GM23338 (cell line): ENCODE measurements around the gene IGSF22. TPM values are rescaled to one million over a fixed set of nuclear protein-coding genes. Genes with fewer than 3 reads are reported as not detected.

Source experiments
- ATAC-seq: fragments of 200-7000 bp; cut with Tn5 transposase; 3 replicates; pipeline ENCODE4 v1.9.1; 2020
- DNase-seq: peaks from one replicate; pipeline ENCODE4 v3.0.0-alpha.2; 2015; ENCODE audit warnings: low spot score
- H2AFZ ChIP-seq: fragments of 200-600 bp; sonication (generic); 2 replicates; pipeline ENCODE4 v1.8.0; 2016; ENCODE audit warnings: antibody characterized with exemption, mild to moderate bottlenecking, moderate library complexity
- H3F3A ChIP-seq: fragments of 200-600 bp; sonication (generic); replicated peaks from 2 replicates; pipeline ENCODE4 v1.8.0; 2017; ENCODE audit warnings: antibody characterized with exemption, mixed run types, low read depth
- H3K27ac ChIP-seq: fragments of 200-600 bp; sonication (generic); 2 replicates; pipeline ENCODE4 v1.6.1; 2016; ENCODE audit warnings: low read depth
- H3K27me3 ChIP-seq: fragments of 200-600 bp; sonication (generic); 2 replicates; pipeline ENCODE4 v1.8.0; 2016; ENCODE audit warnings: mild to moderate bottlenecking, mixed run types, moderate library complexity; ENCODE audit not compliant: insufficient read depth
- H3K36me3 ChIP-seq: fragments of 200-600 bp; sonication (generic); 2 replicates; pipeline ENCODE4 v1.8.0; 2016; ENCODE audit warnings: mild to moderate bottlenecking; ENCODE audit not compliant: insufficient read depth
- H3K4me1 ChIP-seq: fragments of 200-600 bp; sonication (generic); 2 replicates; pipeline ENCODE4 v1.8.0; 2016; ENCODE audit warnings: mild to moderate bottlenecking, moderate library complexity; ENCODE audit not compliant: insufficient read depth
- H3K4me2 ChIP-seq: fragments of 200-600 bp; sonication (generic); 2 replicates; pipeline ENCODE4 v1.7.1; 2017; ENCODE audit warnings: mixed run types
- H3K4me3 ChIP-seq: fragments of 200-600 bp; sonication (generic); 2 replicates; pipeline ENCODE4 v1.6.1; 2016; ENCODE audit warnings: mixed run types
- H3K79me2 ChIP-seq: fragments of 200-600 bp; sonication (generic); replicated peaks from 2 replicates; pipeline ENCODE4 v1.8.0; 2017; ENCODE audit warnings: mild to moderate bottlenecking; ENCODE audit not compliant: insufficient read depth
- H3K9me2 ChIP-seq: fragments of 200-600 bp; sonication (generic); 2 replicates; pipeline ENCODE4 v1.8.0; 2017; ENCODE audit not compliant: insufficient read depth
- H4K20me1 ChIP-seq: fragments of 200-600 bp; sonication (generic); replicated peaks from 2 replicates; pipeline ENCODE4 v1.8.0; 2017; ENCODE audit warnings: mild to moderate bottlenecking; ENCODE audit not compliant: insufficient read depth
- H3K27ac Mint-ChIP-seq: 2 replicates; pipeline ENCODE4 v1.8.0; 2020; ENCODE audit warnings: inconsistent platforms, mild to moderate bottlenecking, moderate library complexity, mixed read lengths
- H3K27me3 Mint-ChIP-seq: 3 replicates; pipeline ENCODE4 v1.8.0; 2022; ENCODE audit warnings: low read depth, mild to moderate bottlenecking, moderate library complexity, mixed read lengths, inconsistent platforms; ENCODE audit not compliant: insufficient read depth, poor library complexity
- H3K36me3 Mint-ChIP-seq: 3 replicates; pipeline ENCODE4 v1.8.0; 2021; ENCODE audit warnings: low read depth, mild to moderate bottlenecking, inconsistent platforms, moderate library complexity, mixed read lengths
- H3K4me1 Mint-ChIP-seq: 3 replicates; pipeline ENCODE4 v1.8.0; 2020; ENCODE audit warnings: mild to moderate bottlenecking, inconsistent platforms, mixed read lengths
- H3K4me3 Mint-ChIP-seq: 3 replicates; pipeline ENCODE4 v1.8.0; 2021; ENCODE audit warnings: moderate library complexity, mild to moderate bottlenecking, inconsistent platforms, mixed read lengths
- H3K9me3 Mint-ChIP-seq: 3 replicates; pipeline ENCODE4 v1.8.0; 2020; ENCODE audit warnings: moderate library complexity, mild to moderate bottlenecking, inconsistent platforms, mixed read lengths
- CREB1 ChIP-seq: fragments of 250-450 bp; sonication (Bioruptor Pico); IDR thresholded peaks from 2 replicates; pipeline ENCODE4 v1.5.0; 2020; ENCODE audit warnings: low read depth, mild to moderate bottlenecking, moderate library complexity
- EZH2 ChIP-seq: fragments of 200-600 bp; sonication (generic); IDR thresholded peaks from one replicate; pipeline ENCODE4 v1.8.0; 2017; ENCODE audit warnings: antibody characterized with exemption, mild to moderate bottlenecking, low read depth; ENCODE audit not compliant: unreplicated experiment
- NANOG ChIP-seq: IDR thresholded peaks from 2 replicates; pipeline ENCODE4 v1.6.1; 2016; ENCODE audit warnings: antibody characterized with exemption, borderline replicate concordance
- STAT1 ChIP-seq: IDR thresholded peaks from one replicate; pipeline ENCODE4 v1.6.1; 2016; ENCODE audit warnings: antibody characterized with exemption; ENCODE audit not compliant: unreplicated experiment
- ZNF331 ChIP-seq: fragments of 250-450 bp; sonication (Bioruptor Pico); IDR thresholded peaks from 2 replicates; pipeline ENCODE4 v1.5.0; 2020; ENCODE audit warnings: low read depth, mild to moderate bottlenecking, moderate library complexity
- polyA plus RNA-seq: library from polyadenylated mRNA; unstranded; fragments of >200 nt; fragmentation: Nextera tagmentation; extraction: Ambion mirVana; gene quantifications from 2 replicates; pipeline ENCODE4 v1.2.1, GENCODE V29; 2016
- total RNA-seq: library from RNA; depleted of rRNA; stranded (reverse); fragments of >200 nt; shearing (Covaris generic); gene quantifications from 2 replicates; pipeline ENCODE4 v1.2.3, GENCODE V29; 2014
- TF ChIP-seq, protein P1 (sequence below): fragments of 250-450 bp; sonication (Bioruptor Pico); IDR thresholded peaks from 2 replicates; pipeline ENCODE4 v1.5.0; 2020; ENCODE audit warnings: mild to moderate bottlenecking, moderate library complexity
- TF ChIP-seq, protein P2 (sequence below): IDR thresholded peaks from one replicate; pipeline ENCODE4 v1.6.1; 2018; ENCODE audit warnings: antibody characterized with exemption; ENCODE audit not compliant: unreplicated experiment

IGSF22 gene
- total and polyA plus RNA-seq, 2 experiments from 2014 or later = 0.37 TPM; not detected in 1

DNA sequence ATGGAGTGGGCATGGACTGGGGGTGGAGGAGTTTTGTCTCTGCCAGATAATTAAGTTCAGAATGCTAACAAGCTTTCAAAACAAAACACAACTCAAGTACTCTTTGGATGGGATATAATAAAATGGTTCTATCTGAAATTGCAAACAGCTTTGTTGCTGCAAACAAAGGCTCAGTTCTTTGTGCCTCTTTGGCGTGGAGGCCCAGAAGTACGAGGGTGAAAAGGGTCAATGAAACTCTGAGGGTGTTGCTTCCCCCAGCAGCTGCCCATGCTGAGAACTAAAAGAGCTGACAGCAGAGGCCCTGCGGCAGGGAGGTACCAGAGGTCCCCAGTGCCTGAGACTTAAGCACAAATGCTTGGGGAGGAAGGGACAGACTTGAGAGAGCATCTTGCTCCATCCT lies 26.5 kb upstream of the IGSF22 start (continued):
- TF ChIP-seq, protein P1, sequence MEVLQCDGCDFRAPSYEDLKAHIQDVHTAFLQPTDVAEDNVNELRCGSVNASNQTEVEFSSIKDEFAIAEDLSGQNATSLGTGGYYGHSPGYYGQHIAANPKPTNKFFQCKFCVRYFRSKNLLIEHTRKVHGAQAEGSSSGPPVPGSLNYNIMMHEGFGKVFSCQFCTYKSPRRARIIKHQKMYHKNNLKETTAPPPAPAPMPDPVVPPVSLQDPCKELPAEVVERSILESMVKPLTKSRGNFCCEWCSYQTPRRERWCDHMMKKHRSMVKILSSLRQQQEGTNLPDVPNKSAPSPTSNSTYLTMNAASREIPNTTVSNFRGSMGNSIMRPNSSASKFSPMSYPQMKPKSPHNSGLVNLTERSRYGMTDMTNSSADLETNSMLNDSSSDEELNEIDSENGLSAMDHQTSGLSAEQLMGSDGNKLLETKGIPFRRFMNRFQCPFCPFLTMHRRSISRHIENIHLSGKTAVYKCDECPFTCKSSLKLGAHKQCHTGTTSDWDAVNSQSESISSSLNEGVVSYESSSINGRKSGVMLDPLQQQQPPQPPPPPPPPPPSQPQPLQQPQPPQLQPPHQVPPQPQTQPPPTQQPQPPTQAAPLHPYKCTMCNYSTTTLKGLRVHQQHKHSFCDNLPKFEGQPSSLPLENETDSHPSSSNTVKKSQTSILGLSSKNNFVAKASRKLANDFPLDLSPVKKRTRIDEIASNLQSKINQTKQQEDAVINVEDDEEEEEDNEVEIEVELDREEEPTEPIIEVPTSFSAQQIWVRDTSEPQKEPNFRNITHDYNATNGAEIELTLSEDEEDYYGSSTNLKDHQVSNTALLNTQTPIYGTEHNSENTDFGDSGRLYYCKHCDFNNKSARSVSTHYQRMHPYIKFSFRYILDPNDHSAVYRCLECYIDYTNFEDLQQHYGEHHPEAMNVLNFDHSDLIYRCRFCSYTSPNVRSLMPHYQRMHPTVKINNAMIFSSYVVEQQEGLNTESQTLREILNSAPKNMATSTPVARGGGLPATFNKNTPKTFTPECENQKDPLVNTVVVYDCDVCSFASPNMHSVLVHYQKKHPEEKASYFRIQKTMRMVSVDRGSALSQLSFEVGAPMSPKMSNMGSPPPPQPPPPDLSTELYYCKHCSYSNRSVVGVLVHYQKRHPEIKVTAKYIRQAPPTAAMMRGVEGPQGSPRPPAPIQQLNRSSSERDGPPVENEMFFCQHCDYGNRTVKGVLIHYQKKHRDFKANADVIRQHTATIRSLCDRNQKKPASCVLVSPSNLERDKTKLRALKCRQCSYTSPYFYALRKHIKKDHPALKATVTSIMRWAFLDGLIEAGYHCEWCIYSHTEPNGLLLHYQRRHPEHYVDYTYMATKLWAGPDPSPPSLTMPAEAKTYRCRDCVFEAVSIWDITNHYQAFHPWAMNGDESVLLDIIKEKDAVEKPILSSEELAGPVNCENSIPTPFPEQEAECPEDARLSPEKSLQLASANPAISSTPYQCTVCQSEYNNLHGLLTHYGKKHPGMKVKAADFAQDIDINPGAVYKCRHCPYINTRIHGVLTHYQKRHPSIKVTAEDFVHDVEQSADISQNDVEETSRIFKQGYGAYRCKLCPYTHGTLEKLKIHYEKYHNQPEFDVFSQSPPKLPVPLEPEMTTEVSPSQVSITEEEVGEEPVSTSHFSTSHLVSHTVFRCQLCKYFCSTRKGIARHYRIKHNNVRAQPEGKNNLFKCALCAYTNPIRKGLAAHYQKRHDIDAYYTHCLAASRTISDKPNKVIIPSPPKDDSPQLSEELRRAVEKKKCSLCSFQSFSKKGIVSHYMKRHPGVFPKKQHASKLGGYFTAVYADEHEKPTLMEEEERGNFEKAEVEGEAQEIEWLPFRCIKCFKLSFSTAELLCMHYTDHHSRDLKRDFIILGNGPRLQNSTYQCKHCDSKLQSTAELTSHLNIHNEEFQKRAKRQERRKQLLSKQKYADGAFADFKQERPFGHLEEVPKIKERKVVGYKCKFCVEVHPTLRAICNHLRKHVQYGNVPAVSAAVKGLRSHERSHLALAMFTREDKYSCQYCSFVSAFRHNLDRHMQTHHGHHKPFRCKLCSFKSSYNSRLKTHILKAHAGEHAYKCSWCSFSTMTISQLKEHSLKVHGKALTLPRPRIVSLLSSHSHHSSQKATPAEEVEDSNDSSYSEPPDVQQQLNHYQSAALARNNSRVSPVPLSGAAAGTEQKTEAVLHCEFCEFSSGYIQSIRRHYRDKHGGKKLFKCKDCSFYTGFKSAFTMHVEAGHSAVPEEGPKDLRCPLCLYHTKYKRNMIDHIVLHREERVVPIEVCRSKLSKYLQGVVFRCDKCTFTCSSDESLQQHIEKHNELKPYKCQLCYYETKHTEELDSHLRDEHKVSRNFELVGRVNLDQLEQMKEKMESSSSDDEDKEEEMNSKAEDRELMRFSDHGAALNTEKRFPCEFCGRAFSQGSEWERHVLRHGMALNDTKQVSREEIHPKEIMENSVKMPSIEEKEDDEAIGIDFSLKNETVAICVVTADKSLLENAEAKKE (CRISPR knock-in tag) = no peak

DNA sequence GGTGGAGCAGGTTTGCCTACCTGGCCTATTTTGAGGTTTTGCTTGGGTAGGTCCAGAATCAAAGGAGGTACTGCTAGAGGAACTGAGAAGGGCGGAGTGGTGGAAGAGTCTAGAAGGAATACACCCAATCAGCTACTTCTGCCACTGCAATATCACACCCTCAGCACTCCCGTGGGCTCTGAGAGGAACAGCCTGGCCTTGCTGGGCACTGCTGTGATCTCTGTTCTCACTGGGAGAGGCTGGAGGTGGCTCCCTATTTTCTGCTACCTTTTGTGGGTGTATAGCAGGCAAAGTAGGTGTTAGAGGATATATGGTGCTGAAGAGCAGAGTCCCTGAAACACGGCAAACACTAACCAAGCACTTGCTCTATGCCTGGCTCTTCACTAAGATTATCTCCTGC lies 25.0 kb upstream of the IGSF22 start:
- no peaks in the 10 kb centered on the region for H3K36me3 ChIP-seq
- H3K27ac ChIP-seq = no peak overlapping the region
- H3K4me2 ChIP-seq = no peak overlapping the region
- no peaks in the 10 kb centered on the region for H3K9me2 ChIP-seq
- ATAC-seq (no peak), DNase-seq (no peak)
- no peaks in the 10 kb centered on the region for H3K36me3 Mint-ChIP-seq
- no peak overlapping the region for H3K4me3 ChIP-seq
- H3K4me1 Mint-ChIP-seq = peaks cover 20% of the 10 kb centered on the region; the same call in 2 of the 3 replicates
- H3K27me3 ChIP-seq = no peaks in the 10 kb centered on the region
- H3K79me2 ChIP-seq = no peaks in the 10 kb centered on the region
- H3K4me1 ChIP-seq = 0 out of 2 replicates have a peak, but pooled peaks cover 4% of the 10 kb centered on the region
- peaks cover 3% of the 10 kb centered on the region for H3K27me3 Mint-ChIP-seq
- no peak overlapping the region for H3K4me3 Mint-ChIP-seq
- no peaks in the 10 kb centered on the region; the same call in 1 of the 2 replicates for H4K20me1 ChIP-seq
- H3K27ac Mint-ChIP-seq = no peak overlapping the region
- no peak overlapping the region for H2AFZ ChIP-seq
- no peaks in the 10 kb centered on the region for H3F3A ChIP-seq
- no peaks in the 10 kb centered on the region for H3K9me3 Mint-ChIP-seq
- TF ChIP-seq, protein P2, sequence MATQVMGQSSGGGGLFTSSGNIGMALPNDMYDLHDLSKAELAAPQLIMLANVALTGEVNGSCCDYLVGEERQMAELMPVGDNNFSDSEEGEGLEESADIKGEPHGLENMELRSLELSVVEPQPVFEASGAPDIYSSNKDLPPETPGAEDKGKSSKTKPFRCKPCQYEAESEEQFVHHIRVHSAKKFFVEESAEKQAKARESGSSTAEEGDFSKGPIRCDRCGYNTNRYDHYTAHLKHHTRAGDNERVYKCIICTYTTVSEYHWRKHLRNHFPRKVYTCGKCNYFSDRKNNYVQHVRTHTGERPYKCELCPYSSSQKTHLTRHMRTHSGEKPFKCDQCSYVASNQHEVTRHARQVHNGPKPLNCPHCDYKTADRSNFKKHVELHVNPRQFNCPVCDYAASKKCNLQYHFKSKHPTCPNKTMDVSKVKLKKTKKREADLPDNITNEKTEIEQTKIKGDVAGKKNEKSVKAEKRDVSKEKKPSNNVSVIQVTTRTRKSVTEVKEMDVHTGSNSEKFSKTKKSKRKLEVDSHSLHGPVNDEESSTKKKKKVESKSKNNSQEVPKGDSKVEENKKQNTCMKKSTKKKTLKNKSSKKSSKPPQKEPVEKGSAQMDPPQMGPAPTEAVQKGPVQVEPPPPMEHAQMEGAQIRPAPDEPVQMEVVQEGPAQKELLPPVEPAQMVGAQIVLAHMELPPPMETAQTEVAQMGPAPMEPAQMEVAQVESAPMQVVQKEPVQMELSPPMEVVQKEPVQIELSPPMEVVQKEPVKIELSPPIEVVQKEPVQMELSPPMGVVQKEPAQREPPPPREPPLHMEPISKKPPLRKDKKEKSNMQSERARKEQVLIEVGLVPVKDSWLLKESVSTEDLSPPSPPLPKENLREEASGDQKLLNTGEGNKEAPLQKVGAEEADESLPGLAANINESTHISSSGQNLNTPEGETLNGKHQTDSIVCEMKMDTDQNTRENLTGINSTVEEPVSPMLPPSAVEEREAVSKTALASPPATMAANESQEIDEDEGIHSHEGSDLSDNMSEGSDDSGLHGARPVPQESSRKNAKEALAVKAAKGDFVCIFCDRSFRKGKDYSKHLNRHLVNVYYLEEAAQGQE = no peak
- no peak for TF ChIP-seq STAT1
- no peak for TF ChIP-seq ZNF331 (CRISPR knock-in tag)
- TF ChIP-seq EZH2 = no peak
- TF ChIP-seq CREB1 (CRISPR knock-in tag) = no peak
- TF ChIP-seq NANOG = no peak
